Measurements from ENCODE around the gene CBY1. TPM values are rescaled to one million over a fixed set of nuclear protein-coding genes. Genes with fewer than 3 reads are reported as not detected.

The CBY1 gene
- total and polyA plus RNA-seq, 9 of the 15 experiments (the other 6 are each of a cell fraction or from before 2014, with no cell fraction given) = 5.7 to 19.7 (median 10.8) TPM

GRCh38 chr22:38705235-38706100 is 49.0 kb downstream of the CBY1 start, which contains the start of gene GTPBP1 (continued):
- TF ChIP-seq, protein P1, sequence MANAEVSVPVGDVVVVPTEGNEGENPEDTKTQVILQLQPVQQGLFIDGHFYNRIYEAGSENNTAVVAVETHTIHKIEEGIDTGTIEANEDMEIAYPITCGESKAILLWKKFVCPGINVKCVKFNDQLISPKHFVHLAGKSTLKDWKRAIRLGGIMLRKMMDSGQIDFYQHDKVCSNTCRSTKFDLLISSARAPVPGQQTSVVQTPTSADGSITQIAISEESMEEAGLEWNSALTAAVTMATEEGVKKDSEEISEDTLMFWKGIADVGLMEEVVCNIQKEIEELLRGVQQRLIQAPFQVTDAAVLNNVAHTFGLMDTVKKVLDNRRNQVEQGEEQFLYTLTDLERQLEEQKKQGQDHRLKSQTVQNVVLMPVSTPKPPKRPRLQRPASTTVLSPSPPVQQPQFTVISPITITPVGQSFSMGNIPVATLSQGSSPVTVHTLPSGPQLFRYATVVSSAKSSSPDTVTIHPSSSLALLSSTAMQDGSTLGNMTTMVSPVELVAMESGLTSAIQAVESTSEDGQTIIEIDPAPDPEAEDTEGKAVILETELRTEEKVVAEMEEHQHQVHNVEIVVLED (CRISPR knock-in tag; IDR thresholded peaks at IDR 0.05) = no peak
- TF ChIP-seq TAF7 (tag; IDR thresholded peaks at IDR 0.05) (no peak), CBFA2T2 (conservative IDR thresholded peaks at IDR 0.05) (no peak; the same call in 1 of the 2 replicates), NR2C2 (CRISPR knock-in tag; IDR thresholded peaks at IDR 0.05) (no peak), NR2C2 (tag; IDR thresholded peaks at IDR 0.05) (no peak), RERE (CRISPR knock-in tag; IDR thresholded peaks at IDR 0.05; ENCODE audit: borderline replicate concordance) (no peak), ZNF609 (CRISPR knock-in tag; IDR thresholded peaks at IDR 0.05; ENCODE audit: borderline replicate concordance) (no peak), ZNF444 (CRISPR knock-in tag; IDR thresholded peaks at IDR 0.05) (no peak), RB1 (IDR thresholded peaks at IDR 0.05; ENCODE audit: low read depth) (peak; percentile 69; the same call in 1 of the 2 replicates), ZNF561 (CRISPR knock-in tag; conservative IDR thresholded peaks at IDR 0.05) (no peak), BMI1 (IDR thresholded peaks at IDR 0.05; ENCODE audit: low read length) (no peak)
- TF ChIP-seq, protein P2, sequence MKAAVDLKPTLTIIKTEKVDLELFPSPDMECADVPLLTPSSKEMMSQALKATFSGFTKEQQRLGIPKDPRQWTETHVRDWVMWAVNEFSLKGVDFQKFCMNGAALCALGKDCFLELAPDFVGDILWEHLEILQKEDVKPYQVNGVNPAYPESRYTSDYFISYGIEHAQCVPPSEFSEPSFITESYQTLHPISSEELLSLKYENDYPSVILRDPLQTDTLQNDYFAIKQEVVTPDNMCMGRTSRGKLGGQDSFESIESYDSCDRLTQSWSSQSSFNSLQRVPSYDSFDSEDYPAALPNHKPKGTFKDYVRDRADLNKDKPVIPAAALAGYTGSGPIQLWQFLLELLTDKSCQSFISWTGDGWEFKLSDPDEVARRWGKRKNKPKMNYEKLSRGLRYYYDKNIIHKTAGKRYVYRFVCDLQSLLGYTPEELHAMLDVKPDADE (conservative IDR thresholded peaks at IDR 0.05; ENCODE audit: control insufficient read depth, low read depth, low read length) = 0 out of 2 replicates have a peak, but pooled peaks have one; percentile 16
